ENCODE results near the gene L3HYPDH.
A peak's percentile ranks its signal among the peaks of the same experiment; 100 is the strongest.

Gene L3HYPDH

DNA sequence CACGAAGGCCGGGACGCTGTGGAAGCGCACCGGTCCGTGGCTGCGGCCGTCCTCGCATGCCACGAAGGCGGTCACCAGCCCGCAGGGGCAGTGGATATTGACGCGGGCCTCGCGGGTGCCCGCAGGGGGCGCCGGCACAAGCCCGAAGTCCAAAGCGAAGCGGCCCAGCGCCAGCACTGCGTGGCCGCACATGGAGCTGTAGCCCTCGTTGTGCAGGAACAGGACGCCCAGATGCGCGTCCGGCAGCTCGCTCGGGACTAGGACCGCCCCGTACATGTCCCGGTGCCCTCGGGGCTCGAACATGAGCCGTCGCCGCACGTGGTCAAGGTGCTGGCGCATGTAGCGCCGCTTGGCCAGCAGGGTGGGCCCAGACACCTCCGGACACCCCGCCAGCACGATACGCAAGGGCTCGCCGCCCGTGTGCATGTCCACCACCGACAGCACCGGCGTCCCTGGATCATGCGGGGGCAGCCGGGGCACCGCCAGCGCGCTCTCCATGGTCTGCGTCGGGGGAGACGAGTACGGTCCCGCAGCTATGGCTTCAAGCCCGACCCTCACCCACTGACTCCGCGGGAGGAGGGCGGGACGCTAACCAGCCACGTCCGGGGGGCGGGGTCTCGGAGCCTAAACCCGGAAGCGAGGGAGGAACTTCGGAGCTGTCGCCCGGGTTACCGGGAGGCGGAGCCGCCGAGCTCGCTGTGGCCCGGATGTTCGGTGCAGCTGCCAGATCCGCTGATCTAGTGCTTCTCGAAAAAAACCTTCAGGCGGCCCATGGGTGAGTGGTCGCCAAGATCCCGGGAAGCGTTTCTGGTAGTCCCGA is at the start of gene L3HYPDH, which contains the start of gene JKAMP:
TSS of gene L3HYPDH (minus strand) at position 590 of the 820 bp plus-strand sequence. CDS start at position 498, 92 bp downstream.
TSS of gene JKAMP (plus strand) at position 699 of the 820 bp plus-strand sequence. CDS start at position 772, 73 bp downstream.
- peak; percentile 96 for DNase-seq (ENCODE audit: low spot score)

DNA sequence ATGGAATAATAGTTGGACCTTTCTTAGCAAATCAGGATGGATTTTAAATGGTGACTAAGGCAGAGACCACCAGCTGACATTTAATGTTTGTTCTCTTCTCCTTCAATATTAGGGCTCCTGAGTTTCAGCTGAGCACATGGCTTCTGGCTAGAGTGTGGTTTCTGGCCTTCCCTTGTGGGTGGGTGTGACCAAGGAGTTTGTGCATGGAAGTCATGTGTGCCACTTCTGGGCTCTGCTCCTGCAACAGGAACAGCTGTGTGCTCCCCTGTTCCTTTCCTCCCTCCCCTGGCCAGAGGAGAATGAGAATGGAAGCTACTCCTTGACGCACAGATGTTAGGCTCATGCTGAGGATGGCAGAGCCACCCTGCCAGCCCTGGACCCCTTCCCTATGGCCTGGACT is 48.2 kb upstream of the L3HYPDH start:
- DNase-seq (ENCODE audit: low spot score) = no peak

DNA sequence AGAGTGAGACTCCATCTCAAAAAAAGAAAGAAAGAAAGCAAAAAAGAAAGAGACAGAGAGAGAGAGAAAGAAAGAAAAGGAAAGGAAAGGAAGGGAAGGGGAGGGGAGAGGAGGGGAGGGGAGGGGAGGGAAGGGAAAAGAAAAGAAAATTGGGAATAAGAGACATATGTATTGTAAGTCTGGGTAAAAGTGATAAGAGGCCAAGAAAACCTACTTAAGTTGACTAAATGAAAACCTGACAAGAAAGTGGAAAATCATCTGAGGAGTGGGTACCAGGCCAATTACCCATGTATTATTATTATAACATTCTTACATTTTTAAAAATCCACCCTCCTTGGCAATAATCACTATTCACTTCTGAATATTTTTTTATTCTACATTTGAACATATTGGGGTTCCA is 46.1 kb upstream of the L3HYPDH start:
- no peak for DNase-seq (ENCODE audit: low spot score)

DNA sequence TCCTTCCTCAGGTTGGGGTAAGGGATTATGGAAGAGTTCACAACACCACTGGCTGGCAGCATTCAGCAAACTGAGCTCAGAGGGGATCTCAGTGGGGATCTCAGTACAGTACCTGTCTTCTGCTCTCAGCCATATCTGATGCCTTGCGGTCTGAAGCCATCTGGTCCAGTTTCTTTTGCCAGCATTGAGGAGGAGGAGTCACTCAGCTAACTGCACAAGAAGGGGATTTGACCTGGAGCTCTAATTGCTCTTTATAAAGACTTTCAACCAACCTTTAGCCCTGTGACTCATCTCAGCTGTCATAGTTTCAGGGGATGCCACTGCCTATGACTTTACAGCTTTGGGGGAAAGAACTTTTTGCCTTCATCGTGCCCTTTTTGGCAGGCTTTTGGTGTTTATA is 45.0 kb upstream of the L3HYPDH start:
- no peak for DNase-seq (ENCODE audit: low spot score)

DNA sequence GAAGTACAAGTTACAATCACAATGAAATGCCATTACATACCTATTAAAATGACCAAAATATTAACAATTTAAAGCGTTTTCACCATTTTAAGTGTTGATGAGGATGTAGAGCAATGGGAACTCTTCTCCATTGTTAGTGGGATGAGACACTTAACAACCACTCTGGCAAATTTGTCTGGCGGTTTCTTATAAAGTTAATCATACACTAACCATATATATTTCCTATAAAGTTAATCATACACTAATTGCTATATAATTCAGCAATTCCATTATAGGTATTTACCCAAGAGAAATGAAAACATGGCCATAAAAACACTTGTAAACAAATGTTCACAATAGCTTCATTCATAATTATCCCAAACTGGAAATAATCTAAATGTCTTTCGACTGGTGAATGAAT is 36.0 kb upstream of the L3HYPDH start:
- no peak for DNase-seq (ENCODE audit: low spot score)

DNA sequence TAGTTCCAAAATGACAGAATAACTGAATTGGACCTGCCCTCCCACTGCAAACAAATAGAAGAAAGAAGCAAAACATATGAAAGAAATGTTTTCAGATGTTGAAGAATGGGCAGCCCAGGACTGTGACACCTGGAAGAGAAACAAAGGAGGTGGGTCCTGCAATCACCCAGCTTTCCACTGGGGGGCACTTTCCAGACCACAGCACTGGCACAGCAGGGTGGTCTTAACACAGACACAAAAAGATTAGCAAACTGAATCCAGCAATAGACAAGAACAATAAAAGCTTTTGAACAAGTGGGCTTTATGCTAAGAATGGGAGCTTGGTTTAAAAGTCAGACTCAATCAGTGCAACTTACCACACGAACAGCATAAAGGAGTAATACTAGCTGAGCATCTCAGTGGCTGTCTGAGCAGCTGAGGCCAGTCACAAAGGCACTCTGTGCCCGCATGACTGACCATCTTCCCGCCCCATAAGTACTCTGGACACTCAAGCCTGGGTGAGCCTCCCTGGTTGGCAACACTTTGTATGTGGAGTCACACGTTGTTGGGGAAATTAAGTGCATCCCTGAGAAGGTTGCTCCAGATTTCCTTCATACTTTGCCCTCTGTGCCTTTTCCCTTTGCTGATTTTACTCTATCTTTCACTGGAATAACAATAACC is 27.8 kb upstream of the L3HYPDH start:
- no peak for DNase-seq (ENCODE audit: low spot score)

DNA sequence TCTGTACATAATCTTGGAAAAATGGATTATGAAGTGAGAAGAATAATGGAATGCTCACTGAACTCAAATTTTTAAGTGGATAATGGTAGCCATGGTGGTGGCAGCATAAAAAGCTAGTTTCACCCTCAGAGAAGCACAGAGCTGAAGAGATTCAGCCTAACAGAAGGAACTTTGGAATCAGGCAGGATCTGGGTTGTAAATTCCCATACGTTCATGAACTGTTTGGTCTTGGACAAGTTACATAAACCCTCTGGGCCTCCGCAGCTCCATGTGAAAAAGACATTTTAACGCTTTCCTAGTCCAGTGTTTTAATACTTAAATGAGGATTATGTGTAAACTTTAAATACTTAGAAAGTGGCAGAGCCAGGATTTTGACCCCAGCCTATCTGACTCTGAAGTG is 26.8 kb upstream of the L3HYPDH start:
- DNase-seq (ENCODE audit: low spot score) = no peak

DNA sequence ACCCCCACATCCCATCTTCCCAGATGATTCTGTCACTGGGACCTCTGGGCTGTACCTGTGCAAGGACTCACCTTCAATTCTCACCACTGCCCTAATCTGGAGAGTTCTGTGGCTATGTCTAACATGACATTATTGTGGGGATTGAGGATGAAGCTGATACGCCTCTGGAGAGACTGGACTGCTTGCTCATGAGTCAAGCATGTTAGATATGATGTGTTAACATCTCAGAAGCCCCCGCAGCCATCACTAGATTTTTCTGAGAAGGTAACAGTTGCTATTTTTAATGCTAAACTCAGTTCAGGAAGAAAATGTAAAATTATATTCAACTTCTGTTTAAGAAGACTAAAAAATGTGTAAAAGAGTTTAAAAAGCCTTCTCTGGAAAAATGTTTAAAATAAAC is 25.8 kb upstream of the L3HYPDH start:
- DNase-seq (ENCODE audit: low spot score) = no peak

DNA sequence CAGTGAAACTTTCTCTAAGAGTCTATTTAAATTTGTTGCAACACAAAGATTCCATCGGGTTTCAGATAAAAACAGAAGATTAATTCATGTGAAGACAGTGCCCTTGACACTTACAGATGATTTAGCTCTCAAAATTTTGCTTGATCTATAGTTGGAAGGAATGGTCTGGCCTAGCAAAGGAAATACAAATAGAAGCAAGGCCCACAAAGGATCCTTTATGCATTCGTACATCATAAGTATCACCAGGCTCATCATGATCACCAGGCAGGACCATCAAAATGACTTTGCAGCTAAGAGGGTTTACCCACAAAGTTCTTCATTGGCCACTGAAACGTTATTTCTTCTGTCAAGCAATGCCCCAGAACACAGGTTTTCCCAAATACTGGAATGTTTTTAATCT is 24.9 kb upstream of the L3HYPDH start:
- DNase-seq (ENCODE audit: low spot score) = no peak

DNA sequence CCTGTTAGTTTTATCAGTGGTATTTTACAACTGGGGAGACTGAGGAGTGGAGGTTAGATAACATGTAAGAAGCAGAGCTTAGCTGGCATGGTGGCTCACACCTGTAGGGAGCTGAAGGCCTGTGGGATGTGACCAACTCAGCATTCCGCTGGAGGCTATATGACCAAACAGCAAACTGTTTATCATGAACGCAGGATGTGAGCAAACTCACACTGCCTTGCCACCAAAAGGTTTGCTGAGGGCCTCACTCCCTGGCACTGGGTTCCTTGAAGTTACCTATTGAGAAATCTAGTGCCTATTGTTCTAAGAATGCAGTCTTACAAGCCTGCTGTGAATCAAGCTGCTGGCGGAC is 23.5 kb upstream of the L3HYPDH start:
- DNase-seq (ENCODE audit: low spot score) = no peak

DNA sequence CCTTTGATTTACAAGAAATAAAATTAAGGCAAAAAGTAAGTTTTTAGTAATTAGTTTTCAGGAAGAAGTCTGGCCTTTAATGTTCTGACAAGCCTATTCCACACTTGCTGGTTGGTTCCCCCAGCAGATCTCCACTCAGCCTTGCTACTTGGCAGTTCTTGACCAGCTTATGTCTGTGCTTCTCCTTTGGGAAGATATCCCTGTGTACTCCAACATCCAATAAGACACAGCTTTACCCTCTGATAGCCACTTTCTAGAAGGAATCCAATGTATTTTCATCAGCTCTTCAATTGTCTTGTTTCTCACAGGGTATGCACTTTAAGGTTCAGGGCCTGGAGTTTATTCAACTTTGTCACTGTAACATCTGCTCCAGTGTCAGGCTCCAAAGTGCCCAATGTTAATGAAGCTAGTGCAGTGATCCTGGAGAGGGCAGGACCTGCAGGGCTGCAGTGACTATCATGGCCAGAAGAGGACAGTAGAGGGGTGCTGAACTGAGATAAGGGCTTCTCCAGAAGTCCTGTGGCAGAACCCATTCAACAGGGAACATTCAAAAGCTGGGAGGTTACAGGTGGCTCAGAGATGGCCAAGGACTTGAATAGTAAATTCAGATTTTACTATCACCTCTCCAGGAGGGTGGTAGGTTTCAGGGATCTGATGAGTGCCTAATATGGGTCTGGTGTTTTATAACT is 23.0 kb upstream of the L3HYPDH start:
- DNase-seq (ENCODE audit: low spot score) = peak; percentile 67

DNA sequence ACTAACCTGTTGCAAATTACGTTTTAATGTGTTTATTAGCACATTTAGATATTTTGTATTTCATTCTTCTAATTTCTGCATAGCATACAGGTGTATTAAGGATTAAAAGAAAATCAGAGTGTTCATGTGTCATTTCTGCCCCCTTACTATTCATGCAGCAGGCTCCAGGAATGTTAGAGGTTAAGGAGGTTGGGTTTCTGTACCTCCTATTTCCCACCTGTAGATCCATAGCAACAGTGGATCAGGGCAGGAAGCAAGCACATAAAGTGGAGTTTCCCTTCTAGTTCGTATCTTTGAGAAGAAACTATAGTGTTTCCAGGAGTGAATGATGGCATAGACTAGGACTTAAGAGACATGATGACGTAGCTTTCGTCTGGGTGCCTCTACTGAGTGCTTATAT is 19.0 kb upstream of the L3HYPDH start:
- DNase-seq (ENCODE audit: low spot score) = no peak

DNA sequence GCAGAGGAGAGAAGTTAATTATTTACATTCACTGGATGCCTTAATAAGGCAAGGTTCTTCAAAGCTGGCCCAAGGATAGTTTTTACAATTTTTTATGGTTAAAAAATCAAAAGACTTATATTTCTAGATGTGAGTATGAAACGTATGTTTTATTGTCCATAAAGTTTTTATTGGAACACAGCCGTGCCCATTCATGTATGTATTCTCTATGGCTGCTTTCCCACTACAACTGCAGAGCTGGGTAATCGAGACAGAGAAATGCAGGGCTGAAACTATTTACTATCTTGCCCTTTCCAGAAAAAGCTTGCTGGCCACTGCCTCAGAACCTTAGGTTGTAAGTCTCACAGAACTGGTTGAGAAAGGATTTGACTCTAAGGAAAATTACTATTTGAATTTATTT is 16.5 kb upstream of the L3HYPDH start:
- DNase-seq (ENCODE audit: low spot score) = no peak

DNA sequence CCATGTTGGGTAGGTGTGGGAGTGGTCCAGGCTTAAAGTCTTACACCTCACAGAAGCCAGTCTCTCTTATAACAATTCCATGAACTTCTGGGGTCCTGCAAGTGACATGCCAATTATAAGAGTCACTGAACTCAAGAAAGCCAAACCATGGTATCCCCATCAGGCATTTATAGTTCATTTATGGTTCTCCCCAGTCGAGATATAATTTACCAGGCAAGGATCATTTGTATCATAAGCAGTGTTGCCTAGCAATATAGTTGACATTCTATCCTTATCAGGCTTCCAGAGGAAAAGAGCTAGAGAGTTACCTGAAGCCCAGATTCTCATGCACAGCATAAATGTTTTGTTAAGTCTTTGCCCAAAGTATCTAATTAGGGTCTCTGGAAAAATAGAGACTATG is 8.2 kb upstream of the L3HYPDH start:
- no peak for DNase-seq (ENCODE audit: low spot score)

DNA sequence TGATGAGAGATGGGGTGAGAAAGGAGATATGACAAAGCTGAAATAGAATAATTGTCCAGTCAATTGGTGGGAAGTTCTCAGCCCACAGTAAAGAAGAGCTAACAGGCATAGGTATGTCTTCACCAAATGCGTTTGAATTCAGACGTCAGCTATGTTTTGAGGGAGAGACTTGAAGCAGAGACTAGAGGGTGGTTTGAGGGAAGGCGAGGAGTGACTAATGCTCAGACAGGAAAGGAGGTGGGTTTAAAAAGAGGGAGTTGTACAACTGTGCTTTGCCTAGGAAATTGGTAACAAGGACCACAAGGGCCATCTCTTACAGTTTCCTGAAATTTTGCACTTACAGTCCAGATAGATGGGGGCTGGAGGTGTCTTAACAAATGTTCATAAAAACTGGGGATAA is 6.5 kb upstream of the L3HYPDH start:
- no peak for DNase-seq (ENCODE audit: low spot score)

DNA sequence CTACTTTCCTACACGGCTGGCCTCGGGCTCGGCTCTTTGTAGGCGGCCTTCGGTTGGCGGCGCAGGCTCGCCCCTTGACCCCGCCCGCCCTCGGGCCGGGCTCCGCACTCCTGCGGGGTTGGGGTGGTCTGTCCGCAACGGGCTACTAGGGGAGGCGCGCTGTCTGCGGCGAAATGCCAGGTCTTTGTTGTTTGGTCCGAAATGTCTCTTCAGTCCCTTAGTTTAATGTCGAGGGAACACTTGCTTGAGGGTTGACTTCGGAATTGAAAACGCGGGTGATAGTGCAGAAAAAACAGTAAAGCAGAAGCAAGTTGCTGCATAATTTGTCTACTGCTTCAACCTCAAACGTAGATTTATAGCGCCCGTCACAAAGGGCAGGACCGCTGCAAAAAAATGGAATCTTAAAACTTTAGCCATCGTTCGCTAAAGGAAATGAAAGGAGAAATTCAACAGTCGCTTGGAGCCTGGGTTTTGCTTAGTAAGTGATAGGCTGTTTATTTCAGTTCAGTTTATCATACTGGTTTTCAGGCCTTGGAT is 499 bp upstream of the L3HYPDH start:
- no peak for DNase-seq (ENCODE audit: low spot score)

DNA sequence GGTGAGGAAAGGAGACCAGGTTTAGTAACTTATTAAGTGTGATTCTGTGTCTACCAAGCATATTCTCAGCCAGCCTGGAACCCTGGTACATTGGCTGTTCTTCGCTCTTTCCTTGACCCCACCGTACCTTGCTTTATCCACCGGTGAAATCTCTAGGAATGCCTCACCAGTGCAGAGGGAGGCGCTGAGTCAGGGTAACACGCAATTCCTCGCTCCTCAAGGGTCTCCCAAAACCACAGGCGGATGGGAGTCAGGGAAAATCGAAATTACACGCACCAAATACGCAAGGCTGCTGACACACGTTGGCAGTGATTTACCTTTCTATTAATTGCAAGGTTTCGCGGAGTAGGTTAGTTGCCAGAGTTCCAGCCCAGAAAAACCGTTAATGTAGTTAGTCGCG is 845 bp downstream of the L3HYPDH start:
- DNase-seq (ENCODE audit: low spot score) = no peak

DNA sequence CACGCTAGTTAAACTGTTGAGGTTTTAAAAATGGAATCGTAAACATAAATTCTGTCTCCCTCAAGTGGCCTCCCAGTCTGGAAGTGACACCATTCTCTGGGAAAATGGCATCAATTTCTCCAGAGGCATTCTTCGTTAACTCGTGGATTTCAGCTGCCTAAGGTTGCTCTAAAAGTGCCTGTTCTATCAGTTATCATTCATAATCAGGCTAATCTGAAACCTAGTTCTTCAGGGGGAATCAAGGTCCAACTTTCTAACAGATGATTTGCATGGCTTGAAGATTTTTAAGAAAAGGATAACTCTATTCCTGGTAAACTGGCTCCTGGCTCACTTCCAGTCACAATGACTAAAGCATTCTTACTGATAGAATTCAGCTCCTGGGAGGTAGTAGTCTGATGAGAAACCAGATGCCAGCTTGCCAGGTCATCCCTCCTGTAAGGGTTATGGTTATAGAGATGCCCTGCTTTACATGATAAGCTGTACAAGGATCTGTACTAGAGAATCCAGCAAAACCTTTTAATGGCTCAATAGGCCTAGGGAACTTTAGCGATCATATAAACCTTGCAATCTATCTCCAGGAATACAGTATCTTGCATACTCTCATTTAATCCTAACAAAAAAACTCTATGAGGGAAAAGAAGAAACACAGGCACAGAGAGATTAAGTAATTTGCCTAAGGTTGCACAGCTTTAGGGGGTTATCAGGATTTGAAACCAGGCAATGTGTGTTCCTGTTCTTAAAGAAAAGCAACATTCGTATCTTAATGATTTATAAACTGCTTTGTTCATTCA is 1.5 kb downstream of the L3HYPDH start:
- peak; percentile 70 for DNase-seq (ENCODE audit: low spot score)

DNA sequence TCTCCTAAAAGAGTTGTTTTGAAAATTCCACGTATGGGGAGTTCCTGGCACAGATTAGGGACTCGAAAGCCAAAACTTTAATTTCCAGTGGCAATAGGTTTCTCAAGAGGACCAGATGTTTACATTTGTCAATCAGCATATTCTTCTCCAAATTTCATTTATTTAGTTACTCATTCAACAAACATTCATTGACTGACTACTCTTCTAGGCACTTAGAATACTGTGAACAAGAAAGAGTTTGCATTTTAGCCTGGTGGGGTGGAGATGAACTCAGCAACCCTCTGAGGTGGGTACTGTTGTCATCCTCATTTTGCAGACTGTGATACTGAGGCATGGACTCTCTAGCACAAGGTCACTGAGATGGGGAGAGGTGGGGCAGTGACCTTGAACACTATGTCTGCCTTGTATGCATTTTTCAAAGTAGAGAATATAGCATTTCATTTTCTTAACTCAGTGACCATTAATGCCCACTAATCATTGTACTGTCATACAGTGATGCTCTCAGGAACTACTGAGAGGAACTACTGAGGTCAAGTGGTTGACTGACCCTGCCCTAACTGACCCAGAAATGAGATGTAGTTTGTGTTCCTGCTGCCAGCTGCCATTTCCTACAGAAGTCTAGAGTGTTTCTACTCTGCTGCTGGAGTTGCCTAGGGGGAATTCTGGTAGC is 2.2 kb downstream of the L3HYPDH start:
- DNase-seq (ENCODE audit: low spot score) = no peak

DNA sequence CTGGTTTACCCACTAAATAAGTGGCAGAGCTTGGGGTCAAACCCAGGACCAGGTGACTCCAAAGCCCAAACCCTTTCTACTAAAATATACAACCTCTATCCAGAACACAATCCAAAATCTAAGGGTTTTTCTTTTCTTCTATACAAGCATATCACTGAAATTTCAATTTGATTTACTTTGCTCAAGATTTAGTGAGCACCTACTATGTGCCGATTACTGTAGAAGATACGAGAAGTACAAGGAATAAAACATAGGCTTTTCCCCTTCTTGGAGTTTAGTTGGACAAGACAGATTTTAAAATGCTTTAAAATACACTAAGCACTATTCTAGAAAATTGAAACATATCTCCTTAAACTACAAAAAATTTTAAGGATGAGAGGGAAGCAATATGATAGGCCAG is 2.8 kb downstream of the L3HYPDH start:
- DNase-seq (ENCODE audit: low spot score) = no peak

DNA sequence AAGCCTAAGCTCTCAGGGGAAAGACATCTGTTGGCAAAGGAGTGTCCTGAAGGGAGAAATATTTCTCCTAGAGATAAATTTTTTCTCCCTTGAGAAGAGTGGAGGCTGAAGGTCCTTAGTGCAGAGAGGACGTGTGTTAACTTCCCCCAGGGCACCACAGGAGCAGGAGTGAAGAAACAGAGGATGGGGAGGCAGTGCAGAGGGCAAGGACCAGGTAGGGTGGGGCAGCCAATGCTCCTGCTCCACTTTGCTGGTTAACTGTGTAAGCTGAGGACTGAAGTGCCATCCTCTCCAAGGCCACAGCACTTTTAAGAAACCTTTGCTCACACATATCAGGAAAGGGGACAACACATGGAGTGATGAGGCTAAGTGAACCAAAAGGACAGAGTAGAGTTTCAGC is 4.0 kb downstream of the L3HYPDH start:
- no peak for DNase-seq (ENCODE audit: low spot score)
